HG02884 (cell line): ENCODE data around the gene HTRA3.
A peak's percentile ranks its signal among the peaks of the same experiment; 100 is the strongest.

Experiments
- ATAC-seq: cut with Tn5 transposase; IDR thresholded peaks from one replicate; pipeline ENCODE4 v1.9.1; 2021; ENCODE audit warnings: mild to moderate bottlenecking, moderate library complexity; ENCODE audit not compliant: unreplicated experiment

Gene HTRA3

DNA sequence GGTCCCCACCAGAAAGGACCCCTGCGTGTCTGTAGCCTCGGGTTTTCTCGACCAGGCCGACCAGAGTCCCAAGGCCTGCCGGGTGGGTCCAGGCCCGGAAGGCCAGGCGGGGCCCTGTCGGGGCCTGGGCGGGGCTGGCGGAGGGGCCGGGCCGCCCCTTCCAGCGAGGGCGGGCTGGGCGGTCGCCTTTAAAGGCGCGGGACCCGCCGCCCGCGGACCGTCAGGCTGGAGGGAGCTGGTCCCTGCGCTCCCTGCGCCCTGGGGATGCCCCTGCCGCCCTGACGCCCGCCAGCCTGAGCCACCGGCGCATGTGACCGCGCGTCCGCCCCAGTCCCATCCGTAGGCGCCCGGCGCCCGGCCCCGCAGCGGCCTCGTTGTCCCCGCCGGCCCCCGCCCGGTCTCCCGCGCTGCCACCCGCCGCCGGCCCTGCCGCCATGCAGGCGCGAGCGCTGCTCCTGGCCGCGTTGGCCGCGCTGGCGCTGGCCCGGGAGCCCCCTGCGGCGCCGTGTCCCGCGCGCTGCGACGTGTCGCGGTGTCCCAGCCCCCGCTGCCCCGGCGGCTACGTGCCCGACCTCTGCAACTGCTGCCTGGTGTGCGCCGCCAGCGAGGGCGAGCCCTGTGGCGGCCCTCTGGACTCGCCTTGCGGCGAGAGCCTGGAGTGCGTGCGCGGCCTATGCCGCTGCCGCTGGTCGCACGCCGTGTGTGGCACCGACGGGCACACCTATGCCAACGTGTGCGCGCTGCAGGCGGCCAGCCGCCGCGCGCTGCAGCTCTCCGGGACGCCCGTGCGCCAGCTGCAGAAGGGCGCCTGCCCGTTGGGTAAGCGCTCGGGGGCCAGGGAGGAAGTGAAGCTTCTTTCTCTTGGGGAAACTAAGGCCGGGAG, at the start of gene HTRA3:
TSS of gene HTRA3 (plus strand) at position 220 of the 883 bp plus-strand sequence. CDS start at position 435, 215 bp downstream.
- ATAC-seq, result no peak

DNA sequence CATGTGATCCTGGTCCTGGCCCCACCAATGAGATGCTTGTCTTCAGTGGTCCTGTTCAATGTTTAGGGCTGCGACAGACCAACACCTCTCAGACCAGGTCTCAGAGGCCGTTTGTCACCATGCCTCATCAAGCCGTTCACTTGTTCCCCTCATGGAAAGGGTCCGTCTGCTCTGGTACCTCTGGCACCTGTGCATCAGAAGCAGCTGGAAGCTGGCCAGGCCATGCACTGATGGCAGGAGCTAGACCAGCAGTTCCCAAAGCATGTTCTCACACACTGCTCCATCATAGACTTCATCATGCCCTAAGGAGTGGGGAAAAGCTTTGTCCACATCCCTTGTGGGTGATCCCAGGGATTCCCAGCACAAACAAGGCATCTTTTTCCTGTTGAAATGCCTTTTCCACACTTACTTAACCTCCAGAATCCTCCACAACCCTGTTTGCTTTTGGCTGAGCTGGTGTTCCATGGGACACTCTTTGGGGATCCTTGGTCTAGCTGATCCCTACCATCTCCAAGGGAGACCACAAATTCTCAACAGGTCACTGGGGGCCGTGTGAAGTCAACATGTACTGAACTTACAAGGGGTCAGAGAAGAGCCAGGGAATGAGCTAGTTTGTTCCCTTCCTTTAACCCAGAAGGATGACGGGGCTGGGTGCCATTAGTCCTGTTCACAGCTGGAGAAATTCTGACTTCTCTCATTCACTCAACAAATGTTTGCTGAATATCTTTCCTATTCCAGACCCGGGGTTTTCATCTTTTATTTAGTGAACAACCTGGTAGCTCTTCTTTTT, 48.7 kb upstream of the HTRA3 start:
- ATAC-seq, result no peak

DNA sequence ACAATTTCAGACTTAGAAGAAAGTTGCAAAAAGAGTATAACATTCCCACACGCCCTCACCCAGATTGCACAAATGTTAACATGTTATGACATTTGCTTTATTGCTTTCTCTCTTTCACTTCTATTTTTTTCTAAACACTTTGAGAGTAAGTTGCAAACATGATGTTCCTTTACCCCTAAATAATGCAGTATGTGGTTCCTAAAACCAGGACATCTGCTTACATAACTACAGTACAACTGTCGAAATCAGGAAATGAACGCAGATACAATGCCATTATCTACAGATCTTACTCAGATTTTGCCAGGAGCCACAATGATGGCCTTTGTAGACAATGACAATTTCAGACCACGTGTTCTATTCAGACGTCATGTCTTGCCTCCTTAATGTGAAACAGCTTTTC, 48.1 kb upstream of the HTRA3 start:
- ATAC-seq, result no peak

DNA sequence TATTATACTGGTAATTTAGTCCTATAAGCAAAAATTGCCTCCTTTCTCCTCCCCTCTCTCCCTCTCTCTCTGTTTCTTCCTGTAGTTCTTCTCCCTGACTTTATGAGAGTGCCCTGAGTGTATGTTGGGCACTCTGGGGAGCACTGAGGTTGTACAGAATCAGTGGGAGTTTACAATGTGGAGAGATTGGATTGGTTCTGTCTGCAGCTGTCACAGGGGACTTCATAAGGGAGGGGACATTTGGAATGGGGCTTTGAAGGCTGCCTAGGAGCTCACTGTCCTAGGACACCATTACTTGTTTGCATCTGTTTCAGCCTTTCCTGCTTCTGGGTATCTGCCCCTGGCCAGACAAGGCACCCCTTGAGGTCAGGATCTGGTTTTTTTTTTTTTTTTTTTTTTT, 47.6 kb upstream of the HTRA3 start:
- no peak for ATAC-seq

DNA sequence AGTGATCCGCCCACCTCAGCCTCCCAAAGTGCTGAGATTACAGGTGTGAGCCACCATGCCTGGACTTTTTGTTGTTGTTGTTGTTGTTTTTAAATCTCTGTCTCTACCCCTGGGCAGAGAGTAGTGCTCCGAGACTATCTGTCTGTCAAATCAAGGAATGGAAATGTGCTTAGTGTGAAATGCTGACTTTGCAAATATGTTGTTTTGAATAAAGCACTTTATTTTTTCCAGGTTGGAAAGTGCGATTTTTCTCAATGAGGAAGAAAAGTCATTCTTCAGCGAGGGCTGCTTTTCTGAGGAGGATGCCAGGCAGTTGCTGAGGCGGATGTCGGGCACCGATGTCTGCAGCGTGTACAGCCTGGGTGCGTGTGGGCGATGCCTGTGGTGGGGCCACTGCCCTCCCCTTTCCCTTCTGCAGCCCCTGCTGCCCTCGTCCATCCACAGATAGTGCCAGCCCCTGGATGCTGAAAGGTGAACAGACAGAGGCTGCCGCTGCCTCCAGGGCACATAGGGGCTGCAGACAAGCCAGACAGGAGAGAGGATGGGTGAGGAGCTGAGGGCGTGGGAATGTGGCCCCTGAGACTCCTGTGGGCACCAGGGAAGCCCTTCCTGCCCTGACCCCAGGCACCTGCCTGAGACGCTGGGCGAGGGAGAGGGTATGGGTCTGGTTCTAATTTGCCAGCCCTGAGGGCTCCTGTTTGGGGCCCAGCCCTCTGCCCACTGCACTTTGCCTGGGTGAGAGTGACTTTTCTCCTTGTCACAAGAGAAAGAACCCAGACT, 46.8 kb upstream of the HTRA3 start:
- ATAC-seq, result no peak

DNA sequence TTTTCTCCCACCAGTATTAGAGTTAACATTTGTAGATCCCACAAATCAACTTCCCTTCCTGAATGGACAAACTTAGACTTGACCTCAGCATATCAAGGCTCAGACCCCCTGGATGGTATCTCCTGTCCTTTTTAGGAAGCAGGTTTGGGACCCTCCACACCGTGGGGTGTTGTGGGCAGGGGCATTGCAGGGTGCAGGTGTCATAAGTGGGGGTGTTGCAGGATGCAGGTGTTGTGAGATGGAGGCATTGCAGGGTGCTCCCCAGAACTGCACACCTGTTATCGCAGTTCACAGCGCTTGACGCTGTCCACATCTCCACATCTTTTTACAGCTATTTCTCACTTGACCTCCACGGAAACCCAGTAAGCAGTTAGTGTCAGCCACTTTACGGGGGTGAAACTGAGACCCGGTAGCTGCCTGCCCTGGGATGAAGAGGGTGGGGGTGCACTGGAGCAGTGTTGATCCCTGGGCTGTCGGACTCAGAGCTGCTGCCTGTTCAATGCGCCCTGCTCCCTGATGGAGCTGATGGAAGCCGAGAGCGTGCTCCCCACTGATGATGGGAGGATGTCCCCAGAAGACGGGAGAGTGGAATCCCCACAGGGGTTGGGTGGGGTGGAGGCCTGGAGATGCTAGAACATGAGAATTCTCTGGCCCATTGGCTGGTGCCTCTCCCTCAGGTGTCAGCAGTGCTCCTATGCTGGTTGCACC, 45.1 kb upstream of the HTRA3 start:
- ATAC-seq, result no peak

DNA sequence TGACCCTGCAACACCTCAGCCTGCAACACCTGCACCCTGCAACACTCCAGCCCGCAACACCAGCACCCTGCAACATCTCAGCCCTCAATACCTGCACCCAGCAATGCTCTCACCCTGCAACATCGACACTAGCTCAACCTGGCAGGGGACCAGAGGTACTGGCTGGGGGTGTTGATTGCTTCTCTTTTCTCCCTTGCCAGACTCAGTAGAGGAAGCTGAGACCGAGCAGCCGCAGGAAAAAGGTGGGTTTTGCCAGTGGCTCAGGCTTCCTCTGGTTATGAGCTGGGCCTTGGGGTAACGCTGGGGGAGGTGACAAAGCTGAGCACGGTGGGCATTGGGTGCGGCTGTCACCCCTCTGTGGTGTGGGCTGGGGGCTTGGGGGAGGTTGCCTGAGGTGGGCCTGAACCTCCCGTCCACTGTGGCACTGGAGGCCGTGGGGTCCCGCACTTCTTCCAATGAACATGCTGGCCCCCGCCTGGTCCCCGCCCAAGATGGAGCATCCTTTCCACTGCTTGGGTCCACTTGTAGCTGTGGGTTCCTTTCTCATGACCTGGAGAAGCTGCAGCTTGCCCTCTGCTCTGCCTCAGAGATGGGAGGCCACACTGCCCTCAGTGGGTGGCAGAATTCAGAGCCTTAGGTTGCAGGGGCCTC, 44.5 kb upstream of the HTRA3 start:
- no peak for ATAC-seq

DNA sequence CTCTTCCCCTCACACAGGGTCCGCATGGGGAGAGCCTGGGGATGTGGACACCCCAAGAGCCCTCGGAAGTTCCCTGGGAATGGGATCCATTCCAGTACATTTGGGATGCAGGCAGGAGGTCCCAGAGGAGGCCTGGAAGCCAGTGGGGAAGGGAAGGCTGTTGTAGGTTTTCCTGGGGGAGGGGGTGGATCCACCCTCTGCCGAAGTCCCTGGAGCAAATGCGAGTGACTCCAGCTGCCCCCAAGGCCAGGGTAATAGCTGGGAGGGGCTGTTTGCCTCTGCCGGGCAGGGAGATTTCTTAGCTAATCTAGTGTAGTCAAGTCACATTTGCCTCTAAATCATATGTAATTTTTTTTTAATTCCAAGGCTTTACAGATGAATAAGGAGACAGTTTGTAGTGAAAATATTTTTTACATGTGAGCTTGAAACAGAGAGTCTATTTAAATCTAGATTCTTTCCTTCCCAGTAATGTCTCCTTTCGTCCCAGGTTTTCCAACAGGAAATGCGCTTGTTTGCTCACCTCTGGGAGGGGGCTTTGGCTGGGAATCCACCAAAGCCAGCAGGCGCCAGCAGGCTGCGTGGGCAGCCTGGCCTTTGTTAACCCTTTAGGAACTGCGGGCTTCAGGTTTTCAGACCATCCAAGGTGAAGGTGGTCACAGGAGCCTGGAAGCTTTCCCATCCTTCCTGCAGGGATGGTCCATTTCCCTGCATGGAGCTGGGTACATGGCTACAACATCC, 43.7 kb upstream of the HTRA3 start:
- ATAC-seq, result no peak

DNA sequence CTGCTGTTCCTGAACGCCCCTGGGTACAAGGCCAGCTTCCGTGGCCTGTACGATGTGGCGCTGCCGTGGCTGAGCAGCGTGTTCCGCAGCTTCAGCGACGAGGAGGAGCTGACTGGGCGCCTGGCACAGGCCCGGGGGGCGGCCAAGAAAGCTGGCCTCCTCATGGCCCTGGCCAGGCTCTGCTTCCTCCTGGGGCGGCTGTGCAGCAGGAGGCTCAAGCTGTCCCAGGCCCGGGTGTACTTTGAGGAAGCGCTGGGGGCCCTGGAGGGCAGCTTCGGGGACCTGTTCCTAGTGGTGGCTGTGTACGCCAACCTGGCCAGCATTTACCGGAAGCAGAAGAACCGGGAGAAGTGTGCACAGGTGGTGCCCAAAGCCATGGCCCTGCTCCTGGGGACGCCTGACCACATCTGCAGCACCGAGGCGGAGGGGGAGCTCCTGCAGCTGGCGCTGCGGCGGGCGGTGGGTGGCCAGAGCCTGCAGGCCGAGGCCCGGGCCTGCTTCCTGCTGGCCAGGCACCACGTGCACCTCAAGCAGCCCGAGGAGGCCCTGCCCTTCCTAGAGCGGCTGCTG, 42.3 kb upstream of the HTRA3 start:
- no peak for ATAC-seq

DNA sequence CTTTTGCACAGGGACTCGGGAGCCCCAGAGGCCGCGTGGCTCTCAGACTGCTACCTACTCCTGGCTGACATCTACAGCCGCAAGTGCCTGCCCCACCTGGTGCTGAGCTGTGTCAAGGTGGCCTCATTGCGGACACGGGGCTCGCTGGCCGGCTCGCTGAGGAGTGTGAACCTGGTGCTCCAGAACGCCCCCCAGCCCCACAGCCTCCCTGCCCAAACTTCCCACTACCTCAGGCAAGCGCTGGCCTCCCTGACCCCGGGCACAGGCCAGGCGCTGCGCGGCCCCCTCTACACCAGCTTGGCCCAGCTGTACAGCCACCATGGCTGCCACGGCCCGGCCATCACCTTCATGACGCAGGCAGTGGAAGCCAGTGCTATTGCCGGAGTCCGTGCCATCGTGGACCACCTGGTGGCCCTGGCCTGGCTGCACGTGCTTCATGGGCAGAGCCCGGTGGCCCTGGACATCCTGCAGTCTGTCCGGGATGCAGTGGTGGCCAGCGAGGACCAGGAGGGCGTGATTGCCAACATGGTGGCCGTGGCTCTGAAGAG, 41.7 kb upstream of the HTRA3 start:
- no peak for ATAC-seq

DNA sequence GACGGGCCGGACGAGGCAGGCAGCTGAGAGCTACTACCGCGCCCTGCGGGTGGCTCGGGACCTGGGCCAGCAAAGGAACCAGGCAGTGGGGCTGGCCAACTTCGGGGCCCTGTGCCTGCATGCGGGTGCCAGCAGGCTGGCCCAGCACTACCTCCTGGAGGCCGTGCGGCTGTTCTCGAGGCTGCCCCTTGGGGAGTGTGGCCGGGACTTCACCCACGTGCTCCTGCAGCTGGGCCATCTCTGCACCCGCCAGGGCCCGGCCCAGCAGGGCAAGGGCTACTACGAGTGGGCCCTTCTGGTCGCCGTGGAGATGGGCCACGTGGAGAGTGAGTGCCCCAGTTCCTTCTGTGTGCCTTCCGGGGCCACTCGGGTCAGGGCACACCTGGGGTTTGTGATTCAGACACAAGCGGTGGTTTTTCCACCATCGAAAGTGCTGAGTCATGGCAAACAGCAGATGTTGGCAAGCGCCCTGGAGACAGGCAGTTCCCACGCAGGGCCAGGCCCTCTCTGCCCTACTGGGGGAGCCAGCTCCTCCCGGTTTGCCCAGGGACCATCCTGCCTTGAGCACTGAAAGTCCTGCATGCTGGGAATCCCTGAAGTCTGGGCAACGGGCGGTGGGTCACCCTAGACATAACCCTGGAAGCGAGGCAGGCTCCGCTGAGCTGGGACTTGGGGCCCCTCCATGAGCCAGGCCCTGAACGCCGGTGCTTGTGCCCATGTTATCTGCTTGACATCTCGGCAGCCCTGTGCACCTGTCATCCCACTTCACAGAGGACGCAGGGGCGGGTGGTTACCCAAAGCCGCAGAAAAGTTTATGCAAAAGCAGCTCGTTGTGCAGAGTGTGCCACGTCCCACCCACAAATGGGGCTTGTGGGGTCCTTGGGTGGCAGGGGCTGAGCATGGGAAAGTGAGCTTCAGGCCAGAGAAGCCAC, 41.0 kb upstream of the HTRA3 start:
- peak; percentile 70 for ATAC-seq

DNA sequence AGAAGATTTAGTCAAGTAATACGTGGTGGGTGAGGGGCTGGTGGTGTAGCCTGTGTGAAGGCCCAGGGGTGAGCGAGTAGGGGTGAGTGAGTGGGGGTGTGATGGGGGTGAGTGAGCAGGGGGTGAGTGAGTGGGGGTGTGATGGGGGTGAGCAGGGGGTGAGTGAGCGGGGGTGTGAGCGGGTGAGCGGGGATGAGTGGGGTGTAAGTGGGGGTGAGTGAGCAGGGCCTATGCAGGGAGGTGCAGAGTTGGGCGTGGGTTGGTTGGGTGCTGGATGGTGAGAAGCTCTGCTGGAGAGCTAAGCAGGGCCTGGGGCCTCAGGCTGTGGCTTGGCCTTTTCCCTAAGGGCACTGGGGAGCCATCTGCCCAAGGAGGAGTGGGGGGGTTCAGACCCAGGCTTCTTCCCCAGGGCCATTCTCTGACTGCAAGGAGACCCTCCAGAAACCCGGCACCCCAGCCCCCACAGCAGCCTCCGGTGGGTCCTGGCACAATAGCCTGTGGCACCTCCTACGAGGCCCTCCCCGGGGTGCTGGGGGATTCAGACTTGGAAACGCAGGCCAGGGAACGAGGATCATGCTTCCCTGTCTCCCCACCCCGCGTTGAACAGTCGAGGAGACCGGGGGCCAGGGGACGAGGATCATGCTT, 40.1 kb upstream of the HTRA3 start:
- no peak for ATAC-seq

DNA sequence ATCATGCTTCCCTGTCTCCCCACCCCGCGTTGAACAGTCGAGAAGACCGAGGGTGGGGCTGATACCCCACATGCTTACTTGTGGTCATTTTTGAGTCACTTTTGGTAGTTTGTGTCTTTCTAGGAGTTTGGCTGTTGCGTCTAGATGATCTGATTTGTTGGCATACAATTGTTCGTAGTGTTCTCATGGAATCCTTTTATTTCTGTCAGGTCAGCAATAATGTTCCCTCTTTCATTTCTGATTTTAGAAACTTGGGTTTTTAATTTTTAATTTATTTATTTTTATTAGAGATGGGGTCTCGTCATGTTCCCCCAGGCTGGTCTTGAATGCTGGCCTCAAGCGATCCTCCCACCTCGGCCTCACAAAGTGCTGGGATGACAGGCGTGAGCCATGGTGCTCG, 39.5 kb upstream of the HTRA3 start:
- ATAC-seq, result no peak

DNA sequence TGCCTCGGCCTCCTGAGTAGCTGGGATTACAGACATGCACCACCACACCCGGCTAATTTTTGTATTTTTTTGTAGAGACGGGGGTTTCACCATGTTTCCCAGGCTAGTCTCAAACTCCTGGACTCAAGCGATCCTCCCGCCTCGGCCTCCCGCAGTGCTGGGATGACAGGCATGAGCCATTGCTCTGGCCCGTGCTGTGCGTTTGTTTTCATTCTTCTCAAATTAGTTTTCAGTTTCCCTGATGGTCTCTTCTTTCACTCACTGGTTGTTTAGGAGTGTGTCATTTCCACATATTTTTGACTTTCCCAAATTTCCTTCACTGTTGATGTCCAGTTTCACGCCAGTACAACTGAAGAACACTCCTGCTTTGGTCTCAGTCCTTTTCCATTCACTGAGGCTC, 38.7 kb upstream of the HTRA3 start:
- ATAC-seq, result no peak

DNA sequence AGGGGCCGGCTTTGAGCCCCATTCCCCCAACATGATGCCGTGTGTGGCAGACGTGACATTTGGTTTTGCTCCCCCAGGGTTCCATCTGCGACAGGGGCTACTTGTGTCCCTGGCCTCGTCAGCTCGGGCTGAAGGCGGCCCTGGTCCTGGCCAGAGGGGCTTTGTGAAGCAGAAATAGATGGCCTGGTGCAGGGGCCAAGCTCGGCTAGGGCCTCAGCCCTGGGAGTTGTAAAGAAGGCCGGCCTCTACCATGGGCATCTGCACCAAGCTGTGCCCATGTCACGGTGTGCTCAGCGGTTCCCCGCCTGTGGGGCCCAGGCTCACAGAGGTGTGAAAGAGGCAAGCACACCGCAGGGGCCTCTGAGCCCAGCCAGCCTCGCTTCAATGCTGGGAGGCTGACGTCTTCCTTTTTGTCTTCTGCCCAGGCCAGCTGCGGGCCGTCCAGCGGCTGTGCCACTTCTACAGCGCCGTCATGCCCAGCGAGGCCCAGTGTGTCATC, 38.0 kb upstream of the HTRA3 start:
- ATAC-seq, result no peak

DNA sequence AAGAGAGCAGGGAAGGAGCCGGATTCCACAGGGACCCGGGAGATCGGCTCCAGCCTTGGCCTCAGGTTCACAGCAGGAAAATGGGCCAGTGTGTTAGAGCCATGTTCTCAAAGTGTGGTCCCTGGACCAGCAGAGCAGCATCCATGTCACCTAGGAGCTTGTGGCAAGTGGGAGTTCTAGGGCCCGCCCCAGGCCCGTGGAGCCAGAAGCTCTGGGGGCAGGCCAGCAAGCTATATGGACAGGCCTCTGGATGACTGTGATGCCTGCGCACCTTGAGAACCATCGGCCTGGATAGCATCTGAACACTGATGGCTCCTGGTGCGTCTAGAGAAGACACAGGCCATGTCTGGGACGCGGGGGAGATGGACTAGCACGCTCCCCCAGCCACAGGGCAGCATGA, 36.8 kb upstream of the HTRA3 start:
- no peak for ATAC-seq
